SU-DHL-6 (cell line): ENCODE measurements around the gene AGAP1.

Source experiments
- H2AFZ ChIP-seq: fragments of 200-600 bp; sonication (generic); 2 replicates; pipeline ENCODE4 v1.6.1; 2014; ENCODE audit warnings: low read depth, mild to moderate bottlenecking, moderate library complexity, mixed read lengths, antibody characterized with exemption, low read length; ENCODE audit not compliant: severe bottlenecking
- H3F3A ChIP-seq: fragments of 200-600 bp; shearing (Covaris generic); 2 replicates; pipeline ENCODE4 v1.6.0; 2016; ENCODE audit warnings: antibody characterized with exemption, mild to moderate bottlenecking; ENCODE audit not compliant: insufficient read depth
- H3K27ac ChIP-seq: fragments of 200-600 bp; sonication (generic); 2 replicates; pipeline ENCODE4 v1.5.1; 2016; ENCODE audit warnings: low read depth, mild to moderate bottlenecking, low read length, moderate library complexity, mixed read lengths
- H3K27me3 ChIP-seq: fragments of 200-600 bp; sonication (generic), shearing (Covaris generic); 2 replicates; pipeline ENCODE4 v1.6.0; 2014; ENCODE audit warnings: mild to moderate bottlenecking, low read length
- H3K36me3 ChIP-seq: fragments of 200-600 bp; sonication (generic); 2 replicates; pipeline ENCODE4 v1.6.1; 2014; ENCODE audit warnings: mild to moderate bottlenecking, low read length, mixed read lengths
- H3K4me2 ChIP-seq: fragments of 300-600, 200-600 bp; shearing (Covaris generic), sonication (generic); 2 replicates; pipeline ENCODE4 v1.6.0; 2014; ENCODE audit warnings: low read length, low read depth, mild to moderate bottlenecking; ENCODE audit not compliant: poor library complexity, severe bottlenecking
- H3K4me3 ChIP-seq: fragments of 200-600 bp; sonication (generic); 2 replicates; pipeline ENCODE4 v1.5.1; 2014; ENCODE audit warnings: antibody characterized with exemption, low read length, mild to moderate bottlenecking, mixed read lengths; ENCODE audit not compliant: insufficient read depth, poor library complexity, severe bottlenecking
- H3K79me2 ChIP-seq: fragments of 200-600 bp; sonication (generic); 2 replicates; pipeline ENCODE4 v1.6.1; 2014; ENCODE audit warnings: mild to moderate bottlenecking, low read length, moderate library complexity; ENCODE audit not compliant: insufficient read depth
- H3K9ac ChIP-seq: fragments of 200-600 bp; sonication (generic); 2 replicates; pipeline ENCODE4 v1.7.0; 2014; ENCODE audit warnings: mild to moderate bottlenecking, low read length
- H3K9me2 ChIP-seq: fragments of 200-600 bp; sonication (generic); replicated peaks from 2 replicates; pipeline ENCODE4 v1.6.1; 2014; ENCODE audit warnings: low read length; ENCODE audit not compliant: insufficient read depth
- H3K9me3 ChIP-seq: fragments of 200-600 bp; sonication (generic); 2 replicates; pipeline ENCODE4 v1.6.1; 2014; ENCODE audit warnings: low read length, mixed read lengths; ENCODE audit not compliant: insufficient read depth
- H4K20me1 ChIP-seq: fragments of 200-600 bp; sonication (generic); 2 replicates; pipeline ENCODE4 v1.6.1; 2014; ENCODE audit warnings: low read depth, mild to moderate bottlenecking, antibody characterized with exemption, low read length, moderate library complexity, mixed read lengths
- EZH2phosphoT487 ChIP-seq: fragments of 200-600 bp; sonication (generic), shearing (Covaris generic); conservative IDR thresholded peaks from 2 replicates; pipeline ENCODE4 v1.6.1; 2018; ENCODE audit warnings: mild to moderate bottlenecking, antibody characterized with exemption, low read length, moderate library complexity, mixed read lengths
- TF ChIP-seq, protein P1 (sequence below): fragments of 200-600 bp; sonication (generic); IDR thresholded peaks from one replicate; pipeline ENCODE4 v1.5.1; 2017; ENCODE audit warnings: antibody characterized with exemption, mild to moderate bottlenecking, low read length, moderate library complexity; ENCODE audit not compliant: insufficient read depth, poor library complexity, severe bottlenecking

AGAP1 gene

DNA sequence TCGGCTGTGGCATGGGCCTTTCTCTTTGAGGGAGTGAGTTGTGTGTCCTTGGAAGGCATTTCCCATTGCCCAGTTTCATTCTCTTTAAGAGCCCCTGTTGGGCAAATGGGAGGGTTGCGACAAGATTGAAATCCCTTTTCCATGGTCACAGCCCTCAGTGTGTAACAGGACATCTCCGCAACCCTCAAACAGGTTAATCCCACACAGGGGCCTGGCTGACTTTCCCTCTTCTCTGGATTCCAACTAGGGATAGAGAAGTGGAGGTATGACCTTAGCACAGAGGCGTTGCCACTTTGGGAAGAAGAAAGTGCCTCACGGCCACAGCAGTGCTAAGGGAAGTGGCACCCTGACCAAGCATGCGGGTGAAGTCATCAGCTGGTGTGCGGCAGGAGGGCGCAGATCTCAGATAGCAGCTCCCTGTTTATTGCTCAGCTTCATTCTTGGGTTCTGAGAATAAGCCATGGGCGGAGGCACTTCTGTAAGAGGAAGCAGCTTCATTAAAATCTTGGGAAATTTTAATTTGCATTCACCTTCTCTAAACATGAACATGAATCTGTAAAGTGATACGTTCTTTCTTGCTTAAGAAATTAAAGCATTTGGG, 417.9 kb downstream of the AGAP1 start:
- Histone ChIP-seq H3K9me3 (no peaks in the 10 kb centered on the region), H3K4me2 (no peak overlapping the region), H3K36me3 (no peaks in the 10 kb centered on the region), H3K27ac (no peak overlapping the region), H3K9ac (no peak overlapping the region), H3K4me3 (no peak overlapping the region), H3K27me3 (no peaks in the 10 kb centered on the region), H3K9me2 (no peaks in the 10 kb centered on the region), H4K20me1 (no peaks in the 10 kb centered on the region), H2AFZ (no peak overlapping the region), H3F3A (no peaks in the 10 kb centered on the region), H3K79me2 (no peaks in the 10 kb centered on the region)
- TF ChIP-seq, protein P1, sequence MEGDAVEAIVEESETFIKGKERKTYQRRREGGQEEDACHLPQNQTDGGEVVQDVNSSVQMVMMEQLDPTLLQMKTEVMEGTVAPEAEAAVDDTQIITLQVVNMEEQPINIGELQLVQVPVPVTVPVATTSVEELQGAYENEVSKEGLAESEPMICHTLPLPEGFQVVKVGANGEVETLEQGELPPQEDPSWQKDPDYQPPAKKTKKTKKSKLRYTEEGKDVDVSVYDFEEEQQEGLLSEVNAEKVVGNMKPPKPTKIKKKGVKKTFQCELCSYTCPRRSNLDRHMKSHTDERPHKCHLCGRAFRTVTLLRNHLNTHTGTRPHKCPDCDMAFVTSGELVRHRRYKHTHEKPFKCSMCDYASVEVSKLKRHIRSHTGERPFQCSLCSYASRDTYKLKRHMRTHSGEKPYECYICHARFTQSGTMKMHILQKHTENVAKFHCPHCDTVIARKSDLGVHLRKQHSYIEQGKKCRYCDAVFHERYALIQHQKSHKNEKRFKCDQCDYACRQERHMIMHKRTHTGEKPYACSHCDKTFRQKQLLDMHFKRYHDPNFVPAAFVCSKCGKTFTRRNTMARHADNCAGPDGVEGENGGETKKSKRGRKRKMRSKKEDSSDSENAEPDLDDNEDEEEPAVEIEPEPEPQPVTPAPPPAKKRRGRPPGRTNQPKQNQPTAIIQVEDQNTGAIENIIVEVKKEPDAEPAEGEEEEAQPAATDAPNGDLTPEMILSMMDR: no peak
- TF ChIP-seq EZH2phosphoT487: no peak

DNA sequence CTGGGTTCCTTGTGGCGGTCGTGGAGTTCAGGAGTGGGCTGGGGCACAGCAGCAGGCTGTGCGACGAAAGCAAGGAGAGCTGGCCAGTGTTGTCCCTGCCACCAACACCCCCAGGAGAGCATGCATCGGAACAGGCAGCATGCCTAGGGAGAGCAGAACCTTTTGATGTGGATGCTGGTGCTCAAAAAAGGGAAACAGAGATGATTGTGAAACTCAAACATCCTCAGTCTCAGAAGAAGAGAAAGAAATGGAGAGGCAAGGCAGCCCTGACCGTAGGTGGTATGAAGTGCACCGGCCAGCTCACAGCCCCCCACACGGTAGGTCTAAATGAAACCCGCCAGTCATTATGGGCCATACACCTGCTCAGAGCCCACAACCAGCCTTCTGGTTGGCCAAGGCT, 420.9 kb downstream of the AGAP1 start:
- H3K9me2 ChIP-seq: no peaks in the 10 kb centered on the region
- no peak overlapping the region for H3K27ac ChIP-seq
- H3K9ac ChIP-seq: no peak overlapping the region

DNA sequence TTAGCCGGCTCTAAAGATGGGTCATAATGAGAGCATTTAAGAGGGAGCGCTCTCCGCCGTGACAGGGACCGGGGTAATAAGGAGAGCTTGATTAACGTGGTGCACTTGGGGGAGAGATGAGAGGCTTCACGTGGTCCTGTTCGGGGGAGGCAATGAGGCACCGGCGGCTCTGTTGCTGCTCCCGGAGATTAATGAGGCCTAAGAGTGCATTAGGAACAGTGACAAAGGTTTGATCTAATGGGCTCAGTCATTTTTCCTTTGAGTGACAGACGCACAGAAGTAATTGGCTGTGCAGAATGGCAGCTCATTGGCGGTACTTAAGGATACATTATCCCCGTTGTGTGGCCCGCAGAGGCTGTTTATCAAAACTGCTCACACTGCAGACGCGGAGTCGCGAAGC, 423.7 kb downstream of the AGAP1 start:
- no peaks in the 10 kb centered on the region for H3K79me2 ChIP-seq
- H3K9me2 ChIP-seq: no peaks in the 10 kb centered on the region
- H3K4me2 ChIP-seq: no peak overlapping the region
- no peaks in the 10 kb centered on the region for H3K27me3 ChIP-seq
- no peak overlapping the region for H3K4me3 ChIP-seq
- TF ChIP-seq, protein P1: no peak
- no peak for TF ChIP-seq EZH2phosphoT487
- H4K20me1 ChIP-seq: no peaks in the 10 kb centered on the region
- no peak overlapping the region for H3K27ac ChIP-seq
- H2AFZ ChIP-seq: no peak overlapping the region
- no peaks in the 10 kb centered on the region for H3F3A ChIP-seq
- H3K9ac ChIP-seq: no peak overlapping the region
- no peaks in the 10 kb centered on the region for H3K36me3 ChIP-seq
- H3K9me3 ChIP-seq: no peaks in the 10 kb centered on the region

More for the DNA sequence above, 420.9 kb downstream of the AGAP1 start:
- Histone ChIP-seq H3K4me3 (no peak overlapping the region), H3K4me2 (no peak overlapping the region), H2AFZ (no peak overlapping the region), H3K27me3 (no peaks in the 10 kb centered on the region), H4K20me1 (no peaks in the 10 kb centered on the region), H3K9me3 (no peaks in the 10 kb centered on the region), H3K79me2 (no peaks in the 10 kb centered on the region), H3F3A (no peaks in the 10 kb centered on the region), H3K36me3 (no peaks in the 10 kb centered on the region)
- TF ChIP-seq EZH2phosphoT487: no peak
- TF ChIP-seq, protein P1: no peak
